Tibial artery (tissue), 4 donors: ENCODE results near the gene UNK.

Experiments used
- DNase-seq, 2 donors: peaks; one replicate each; pipeline ENCODE4 v3.0.0-alpha.2; 2019
- H3K27ac ChIP-seq, 2 donors: fragments of 200-600 bp; sonication (generic) in 1 of 2; 1 replicate in 1 of 2; 2 replicates in 1 of 2; pipeline ENCODE4 v1.5.1; 2018 to 2019; ENCODE audit warnings: mild to moderate bottlenecking in 1 of 2
- H3K27me3 ChIP-seq, 2 donors: fragments of 200-600 bp; sonication (generic) in 1 of 2; one replicate each; pipeline versions ENCODE4 v1.5.1 to v1.6.0; 2016 to 2019
- H3K36me3 ChIP-seq, 3 donors: fragments of 200-600 bp; sonication (generic) in 2 of 3; one replicate each; pipeline ENCODE4 v1.5.1; 2016 to 2019; ENCODE audit warnings: mild to moderate bottlenecking in 2 of 3
- H3K4me1 ChIP-seq, 4 donors: fragments of 200-600 bp; sonication (generic) in 2 of 4; 1 replicate in 3 of 4; 2 replicates in 1 of 4; pipeline ENCODE4 v1.5.1; 2016 to 2019
- H3K4me3 ChIP-seq, 2 donors: fragments of 200-600 bp; sonication (generic) in 1 of 2; 1 replicate in 1 of 2; 2 replicates in 1 of 2; pipeline ENCODE4 v1.5.1; 2018 to 2019; ENCODE audit warnings: mild to moderate bottlenecking in 2 of 2
- H3K9me3 ChIP-seq, 3 donors: fragments of 200-600 bp; sonication (generic) in 1 of 3; one replicate each; pipeline ENCODE4 v1.5.1; 2016 to 2019
- CTCF ChIP-seq, 2 experiments: fragments of 200-600 bp in 1 of 2; fragments of 450-650 bp in 1 of 2; IDR thresholded peaks; one replicate each; pipeline ENCODE4 v1.5.1; 2017 to 2019; ENCODE audit warnings: antibody characterized with exemption in 2 of 2, mild to moderate bottlenecking in 1 of 2, moderate library complexity in 1 of 2
- intact Hi-C: fragments of 100-400 bp; cut with DNase I; formaldehyde crosslinking; loops from one replicate; pipeline ENCODE4 v1.15.0; 2023; ENCODE audit warnings: low total_unique reads

UNK gene

GRCh38 chr17:75814021-75814395 is 29.4 kb downstream of the UNK start:
- TF ChIP-seq CTCF (IDR thresholded peaks at IDR 0.05) = no peak
- DNase-seq = no peak
- no peaks in the 10 kb centered on the region for H3K9me3 ChIP-seq
- intact Hi-C loops = no loop called here
- H3K27ac ChIP-seq = no peak overlapping the region
- H3K36me3 ChIP-seq = peaks cover 64 to 93% (median 86%) of the 10 kb centered on the region in 3 donors
- no peak overlapping the region for H3K4me3 ChIP-seq
- peaks cover 0 to 18% (median 9%) of the 10 kb centered on the region in 4 donors for H3K4me1 ChIP-seq
- H3K27me3 ChIP-seq = no peaks in the 10 kb centered on the region

GRCh38 chr17:75814900-75815373 is 30.3 kb downstream of the UNK start:
- Histone ChIP-seq H3K36me3 (peaks cover 70 to 97% (median 92%) of the 10 kb centered on the region in 3 donors), H3K27me3 (no peaks in the 10 kb centered on the region), H3K4me3 (no peak overlapping the region), H3K9me3 (no peaks in the 10 kb centered on the region), H3K27ac (no peak overlapping the region), H3K4me1 (peaks cover 0 to 8% (median under 1%) of the 10 kb centered on the region in 4 donors)
- no peak for DNase-seq
- TF ChIP-seq CTCF (IDR thresholded peaks at IDR 0.05) = no peak
- intact Hi-C loops = no loop called here

GRCh38 chr17:75815399-75815798 is 30.8 kb downstream of the UNK start:
- no peak overlapping the region for H3K27ac ChIP-seq
- intact Hi-C loops = no loop called here
- DNase-seq = no peak
- no peak for TF ChIP-seq CTCF (IDR thresholded peaks at IDR 0.05)
- peaks cover 0 to 6% (median 0%) of the 10 kb centered on the region in 4 donors for H3K4me1 ChIP-seq
- no peaks in the 10 kb centered on the region for H3K9me3 ChIP-seq
- no peak overlapping the region for H3K4me3 ChIP-seq
- no peaks in the 10 kb centered on the region for H3K27me3 ChIP-seq
- peaks cover 70 to 97% (median 92%) of the 10 kb centered on the region in 3 donors for H3K36me3 ChIP-seq

GRCh38 chr17:75816693-75817092 is 32.1 kb downstream of the UNK start:
- no peak for DNase-seq
- Histone ChIP-seq H3K36me3 (peaks cover 77 to 97% (median 92%) of the 10 kb centered on the region in 3 donors), H3K4me3 (no peak overlapping the region), H3K4me1 (peaks cover 0 to 8% (median 0%) of the 10 kb centered on the region in 4 donors), H3K9me3 (no peaks in the 10 kb centered on the region), H3K27me3 (no peaks in the 10 kb centered on the region), H3K27ac (no peak overlapping the region)
- intact Hi-C loops = no loop called here
- TF ChIP-seq CTCF (IDR thresholded peaks at IDR 0.05) = no peak

GRCh38 chr17:75817571-75817970 is 33.0 kb downstream of the UNK start:
- no peaks in the 10 kb centered on the region for H3K27me3 ChIP-seq
- intact Hi-C loops = no loop called here
- peaks cover 73 to 96% (median 87%) of the 10 kb centered on the region in 3 donors for H3K36me3 ChIP-seq
- no peak overlapping the region for H3K27ac ChIP-seq
- no peak overlapping the region for H3K4me3 ChIP-seq
- H3K4me1 ChIP-seq = peaks cover 0 to 17% (median 0%) of the 10 kb centered on the region in 4 donors
- TF ChIP-seq CTCF (IDR thresholded peaks at IDR 0.05) = no peak
- DNase-seq = no peak
- no peaks in the 10 kb centered on the region for H3K9me3 ChIP-seq
